B cell (primary cell): Measurements from ENCODE around the gene WBP1. TPM values are rescaled to one million over a fixed set of nuclear protein-coding genes. Genes with fewer than 3 reads are reported as not detected.

Experiments
- ATAC-seq: fragments of 200-7000 bp; cut with Tn5 transposase; one replicate; pipeline ENCODE4 v1.10.0; 2021; ENCODE audit warnings: low read depth, mild to moderate bottlenecking, moderate number of reproducible peaks, moderate library complexity
- CTCF ChIA-PET: fragments of 350-600 bp; sonication (Branson Sonifier 250); formaldehyde crosslinking; loops from one replicate; lab custom pipeline; 2021; ENCODE audit warnings: antibody characterized with exemption, inconsistent platforms; lab: Charles Lee
- POLR2A ChIA-PET: fragments of 350-600 bp; sonication (Branson Sonifier 250); formaldehyde crosslinking; loops from one replicate; lab custom pipeline; 2021; ENCODE audit warnings: antibody characterized with exemption; lab: Charles Lee
- DNase-seq: peaks from one replicate; pipeline ENCODE4 v3.0.0; 2013
- H2AFZ ChIP-seq: 2 replicates; pipeline ENCODE4 v1.6.1; 2012; ENCODE audit warnings: mild to moderate bottlenecking, low read depth, low read length; ENCODE audit not compliant: insufficient read depth, poor library complexity, severe bottlenecking
- H3K27ac ChIP-seq, 2 donors: 1 replicate in 1 of 2; 2 replicates in 1 of 2; pipeline ENCODE4 v1.5.1; 2012 to 2013; ENCODE audit warnings: low read length in 2 of 2, mild to moderate bottlenecking in 2 of 2, moderate library complexity in 1 of 2
- H3K27me3 ChIP-seq, 4 experiments: fragments of 200-600 bp in 1 of 4; sonication (generic) in 1 of 4; replicated peaks in 1 of 4; 1 replicate in 2 of 4; 2 replicates in 2 of 4; pipeline versions ENCODE4 v1.6.1 to v1.7.0; 2013 to 2016; ENCODE audit warnings: low read length in 3 of 4, mild to moderate bottlenecking in 2 of 4, mixed read lengths in 1 of 4, moderate library complexity in 1 of 4; ENCODE audit not compliant: insufficient read depth in 4 of 4, control insufficient read depth in 3 of 4; ENCODE audit errors: control extremely low read depth in 1 of 4
- H3K36me3 ChIP-seq, 2 experiments: replicated peaks in 1 of 2; 1 replicate in 1 of 2; 2 replicates in 1 of 2; pipeline versions ENCODE4 v1.6.1 to v1.7.1; 2013; ENCODE audit warnings: low read length in 1 of 2; ENCODE audit not compliant: insufficient read depth in 2 of 2, control insufficient read depth in 1 of 2; ENCODE audit errors: control extremely low read depth in 1 of 2, extremely low read depth in 1 of 2
- H3K4me1 ChIP-seq, 2 donors: fragments of 200-600 bp in 1 of 2; sonication (generic) in 1 of 2; 1 replicate in 1 of 2; 2 replicates in 1 of 2; pipeline versions ENCODE4 v1.5.1 to v1.6.1; 2013 to 2017; ENCODE audit warnings: low read length in 2 of 2; ENCODE audit not compliant: control insufficient read depth in 2 of 2, insufficient read depth in 2 of 2
- H3K4me2 ChIP-seq: replicated peaks from 2 replicates; pipeline ENCODE3; 2012; ENCODE audit warnings: mild to moderate bottlenecking, low read depth, low read length; ENCODE audit not compliant: poor library complexity, severe bottlenecking
- H3K4me3 ChIP-seq, 5 experiments: fragments of 200-600 bp in 1 of 5; sonication (generic) in 1 of 5; 1 replicate in 3 of 5; 2 replicates in 2 of 5; pipeline versions ENCODE4 v1.5.1 to v1.7.0; 2011 to 2016; ENCODE audit warnings: low read length in 4 of 5, mild to moderate bottlenecking in 4 of 5, low read depth in 2 of 5, control low read depth in 1 of 5, moderate library complexity in 1 of 5; ENCODE audit not compliant: insufficient read depth in 1 of 5; ENCODE audit errors: control extremely low read depth in 1 of 5, extremely low read depth in 1 of 5
- H3K79me2 ChIP-seq: fragments of 200-600 bp; sonication (generic); one replicate; pipeline ENCODE4 v1.6.0; 2016; ENCODE audit warnings: low read length; ENCODE audit not compliant: control insufficient read depth, insufficient read depth
- H3K9ac ChIP-seq: fragments of 200-600 bp; sonication (generic); 2 replicates; pipeline ENCODE4 v1.6.1; 2017; ENCODE audit warnings: mild to moderate bottlenecking, low read length, moderate library complexity
- H3K9me3 ChIP-seq, 3 donors: one replicate each; pipeline versions ENCODE4 v1.6.1 to v1.7.1; 2013; ENCODE audit warnings: low read length in 2 of 3; ENCODE audit not compliant: control insufficient read depth in 2 of 3, insufficient read depth in 1 of 3; ENCODE audit errors: control extremely low read depth in 1 of 3
- H4K20me1 ChIP-seq: 2 replicates; pipeline ENCODE4 v1.6.0; 2012; ENCODE audit warnings: mild to moderate bottlenecking, low read length; ENCODE audit not compliant: insufficient read depth, control insufficient read depth, poor library complexity, severe bottlenecking
- H3K27ac Mint-ChIP-seq: one replicate; pipeline ENCODE4 v1.8.0; 2021; ENCODE audit warnings: mixed read lengths
- H3K27me3 Mint-ChIP-seq: one replicate; pipeline ENCODE4 v1.8.0; 2021; ENCODE audit warnings: mixed read lengths
- H3K4me1 Mint-ChIP-seq: one replicate; pipeline ENCODE4 v1.8.0; 2021; ENCODE audit warnings: mixed read lengths
- H3K4me3 Mint-ChIP-seq: one replicate; pipeline ENCODE4 v1.8.0; 2021; ENCODE audit warnings: mixed read lengths
- H3K9me3 Mint-ChIP-seq: one replicate; pipeline ENCODE4 v1.8.0; 2022; ENCODE audit warnings: mixed read lengths; ENCODE audit not compliant: insufficient read depth
- EZH2 ChIP-seq: IDR thresholded peaks from 2 replicates; pipeline ENCODE4 v1.6.1; 2012; ENCODE audit warnings: borderline replicate concordance, low read depth, mild to moderate bottlenecking, moderate library complexity, low read length; ENCODE audit not compliant: insufficient read depth, poor library complexity, severe bottlenecking
- WGBS: methylation state at CpG from one replicate; pipeline ENCODE4 v1.1.5; 2013; ENCODE audit warnings: missing lambda C conversion rate; ENCODE audit not compliant: insufficient coverage; 5-methylcytosine and 5-hydroxymethylcytosine counted together
- intact Hi-C: fragments of 100-400 bp; cut with micrococcal nuclease; formaldehyde crosslinking; loops from one replicate; pipeline ENCODE4 v1.10.0; 2022
- polyA plus RNA-seq: library from polyadenylated mRNA; depleted of rRNA; stranded (reverse); fragments of >200 nt; gene quantifications from 2 replicates; pipeline ENCODE4 v1.2.3, GENCODE V29; 2012
- total RNA-seq, 2 donors: library from RNA; stranded (reverse); fragments of 120-200 nt in 1 of 2; gene quantifications; 1 replicate in 1 of 2; 2 replicates in 1 of 2; pipeline versions ENCODE4 v1.2.3 to v1.2.4, GENCODE V29; 2013 to 2022
- TF ChIP-seq, protein P1 (sequence below): fragments of 200-600 bp; IDR thresholded peaks from one replicate; pipeline ENCODE4 v1.8.0; 2022; ENCODE audit warnings: antibody characterized with exemption, mild to moderate bottlenecking

WBP1 gene
- total and polyA plus RNA-seq, 2 donors (not counting 1 experiment from before 2014, with no cell fraction given), result 98.4 to 207 TPM

DNA sequence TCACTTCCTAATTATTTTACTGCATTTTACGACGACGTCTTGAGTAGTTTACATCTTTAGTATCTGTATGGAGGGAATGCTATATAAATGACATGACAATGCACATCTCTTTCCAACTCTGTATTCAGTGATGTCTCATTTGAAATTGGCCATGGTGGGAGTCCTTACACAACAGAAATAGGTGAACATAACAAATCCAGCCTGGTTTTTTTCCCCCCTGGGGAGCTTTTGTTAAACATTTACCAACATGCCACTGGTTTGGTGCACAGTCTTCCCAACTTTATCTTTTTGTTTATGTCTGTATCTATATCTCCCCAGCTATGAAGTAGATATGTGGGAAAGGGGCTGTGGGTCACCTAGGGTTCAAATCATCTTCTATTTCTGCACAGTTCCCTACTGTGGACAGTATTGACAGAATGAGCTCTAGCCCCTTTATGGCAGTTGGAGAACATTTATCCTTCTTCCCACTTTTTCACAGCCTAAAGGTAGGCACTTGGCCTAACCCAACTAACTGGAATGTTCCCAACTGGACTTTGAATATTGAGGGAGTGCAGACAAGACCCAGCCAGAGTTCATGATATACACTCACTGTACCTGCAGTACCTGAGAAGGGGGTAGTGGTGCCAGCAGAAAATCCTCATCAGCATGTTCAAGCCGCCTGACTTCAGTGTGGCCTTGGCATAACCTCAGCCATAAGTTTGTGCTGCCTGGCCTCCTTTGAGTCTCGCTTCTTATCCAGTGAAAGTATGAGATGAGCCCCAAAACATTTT lies 10.8 kb upstream of the WBP1 start:
- H3K27me3 Mint-ChIP-seq, result peaks cover 11% of the 10 kb centered on the region
- Histone ChIP-seq H2AFZ (no peak overlapping the region), H3K9me3 (no peaks in the 10 kb centered on the region), H3K4me3 (no peak overlapping the region), H3K79me2 (no peaks in the 10 kb centered on the region), H3K4me1 (peaks cover 0 to 2% of the 10 kb centered on the region in 2 donors), H4K20me1 (no peaks in the 10 kb centered on the region), H3K4me2 (no peak overlapping the region), H3K27me3 (peaks cover 0 to 16% (median 3%) of the 10 kb centered on the region in 4 experiments), H3K27ac (no peak overlapping the region), H3K36me3 (no peaks in the 10 kb centered on the region), H3K9ac (no peak overlapping the region)
- intact Hi-C loops, result no loop called here
- H3K4me3 Mint-ChIP-seq, result no peak overlapping the region
- no peak for TF ChIP-seq EZH2
- TF ChIP-seq, protein P1, sequence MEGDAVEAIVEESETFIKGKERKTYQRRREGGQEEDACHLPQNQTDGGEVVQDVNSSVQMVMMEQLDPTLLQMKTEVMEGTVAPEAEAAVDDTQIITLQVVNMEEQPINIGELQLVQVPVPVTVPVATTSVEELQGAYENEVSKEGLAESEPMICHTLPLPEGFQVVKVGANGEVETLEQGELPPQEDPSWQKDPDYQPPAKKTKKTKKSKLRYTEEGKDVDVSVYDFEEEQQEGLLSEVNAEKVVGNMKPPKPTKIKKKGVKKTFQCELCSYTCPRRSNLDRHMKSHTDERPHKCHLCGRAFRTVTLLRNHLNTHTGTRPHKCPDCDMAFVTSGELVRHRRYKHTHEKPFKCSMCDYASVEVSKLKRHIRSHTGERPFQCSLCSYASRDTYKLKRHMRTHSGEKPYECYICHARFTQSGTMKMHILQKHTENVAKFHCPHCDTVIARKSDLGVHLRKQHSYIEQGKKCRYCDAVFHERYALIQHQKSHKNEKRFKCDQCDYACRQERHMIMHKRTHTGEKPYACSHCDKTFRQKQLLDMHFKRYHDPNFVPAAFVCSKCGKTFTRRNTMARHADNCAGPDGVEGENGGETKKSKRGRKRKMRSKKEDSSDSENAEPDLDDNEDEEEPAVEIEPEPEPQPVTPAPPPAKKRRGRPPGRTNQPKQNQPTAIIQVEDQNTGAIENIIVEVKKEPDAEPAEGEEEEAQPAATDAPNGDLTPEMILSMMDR, result no peak
- POLR2A ChIA-PET, result interaction anchor here (0.6 to 0.7 kb wide), 2 partner anchors 77 to 268 kb away, joined by 4 to 6 read pairs; no protein-coding TSS in a partner anchor
- CTCF ChIA-PET, result no interaction called here
- 100% methylated on average over 1 of the region's 5 CpGs for WGBS
- H3K9me3 Mint-ChIP-seq, result no peaks in the 10 kb centered on the region
- peaks cover 2% of the 10 kb centered on the region for H3K4me1 Mint-ChIP-seq
- ATAC-seq (no peak), DNase-seq (no peak)
- H3K27ac Mint-ChIP-seq, result no peak overlapping the region

DNA sequence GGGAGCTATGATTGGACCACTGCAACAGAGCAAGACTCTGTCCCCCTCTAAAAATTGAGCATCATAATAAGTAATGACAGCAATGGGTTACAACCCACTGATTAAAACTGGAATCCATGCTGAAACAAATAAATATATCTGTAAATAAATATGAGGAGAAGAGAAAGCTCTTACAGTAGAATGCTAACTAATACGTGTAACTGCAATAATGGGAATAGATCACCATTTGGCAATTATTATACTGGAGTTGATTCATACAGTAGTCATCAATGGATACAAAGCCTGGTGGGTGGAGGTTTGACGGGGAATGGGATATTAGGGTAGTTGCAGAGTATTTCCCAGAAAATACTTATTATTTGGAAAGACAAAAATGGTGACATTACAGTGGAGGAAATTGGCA lies 9.5 kb upstream of the WBP1 start:
- Mint-ChIP-seq H3K27ac (no peak overlapping the region), H3K9me3 (no peaks in the 10 kb centered on the region), H3K4me1 (peaks cover 11% of the 10 kb centered on the region), H3K27me3 (peaks cover 10% of the 10 kb centered on the region), H3K4me3 (no peak overlapping the region)
- intact Hi-C loops, result no loop called here
- H2AFZ ChIP-seq, result no peak overlapping the region
- H3K36me3 ChIP-seq, result no peaks in the 10 kb centered on the region
- no peak overlapping the region for H3K4me2 ChIP-seq
- WGBS, result no CpG with 5 or more reads among the region's 2 CpGs
- H3K79me2 ChIP-seq, result no peaks in the 10 kb centered on the region
- H3K4me3 ChIP-seq, result no peak overlapping the region
- H3K9ac ChIP-seq, result no peak overlapping the region
- no peak for TF ChIP-seq EZH2
- TF ChIP-seq, protein P1, result no peak
- no peaks in the 10 kb centered on the region for H3K9me3 ChIP-seq
- no peaks in the 10 kb centered on the region for H4K20me1 ChIP-seq
- peaks cover 0 to 7% of the 10 kb centered on the region in 2 donors for H3K4me1 ChIP-seq
- H3K27ac ChIP-seq, result no peak overlapping the region
- ChIA-PET CTCF (no interaction called here), POLR2A (no interaction called here)
- DNase-seq (no peak), ATAC-seq (no peak)
- peaks cover 0 to 7% (median 1%) of the 10 kb centered on the region in 4 experiments for H3K27me3 ChIP-seq
